T47D (cell line): Measurements from ENCODE around the gene PI4KA.

Experiments used
- DNase-seq, 2 experiments: peaks; one replicate each; pipeline versions ENCODE4 v3.0.0 to v3.0.0-alpha.2; 2011 to 2012; ENCODE audit warnings: low read depth in 1 of 2, low spot score in 1 of 2
- JUND ChIP-seq: IDR thresholded peaks from 2 replicates; pipeline ENCODE4 v1.6.1; 2012; ENCODE audit warnings: low read depth
- in situ Hi-C: cut with HindIII; loops from 2 replicates; pipeline ENCODE4 v1.10.0; 2016; ENCODE audit warnings: low sequenced_read_pairs, low pct_unique_long_range_greater_than_20kb

Gene PI4KA

DNA sequence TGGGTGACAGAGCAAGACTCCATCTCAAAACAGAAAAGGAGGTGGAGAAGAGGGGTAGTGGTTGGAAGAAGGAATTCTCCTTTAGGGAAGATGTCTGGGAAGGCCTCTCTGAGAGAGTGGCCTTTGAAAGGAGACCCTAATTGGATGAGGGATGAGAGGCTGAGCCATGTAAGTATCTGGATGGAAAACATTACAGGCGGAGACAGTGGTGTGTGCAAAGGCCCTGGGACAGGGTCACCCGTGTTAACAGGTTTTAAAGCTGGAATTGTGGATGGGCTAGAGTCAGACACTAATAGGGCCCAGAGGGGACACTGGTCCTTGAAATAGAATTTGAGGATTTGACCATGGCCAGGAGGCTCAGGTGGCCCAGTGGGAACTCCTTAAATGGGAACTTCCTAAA, 10.6 kb upstream of the PI4KA start:
- TF ChIP-seq JUND, result no peak
- DNase-seq, result no peak
- in situ Hi-C loops, result no loop called here

DNA sequence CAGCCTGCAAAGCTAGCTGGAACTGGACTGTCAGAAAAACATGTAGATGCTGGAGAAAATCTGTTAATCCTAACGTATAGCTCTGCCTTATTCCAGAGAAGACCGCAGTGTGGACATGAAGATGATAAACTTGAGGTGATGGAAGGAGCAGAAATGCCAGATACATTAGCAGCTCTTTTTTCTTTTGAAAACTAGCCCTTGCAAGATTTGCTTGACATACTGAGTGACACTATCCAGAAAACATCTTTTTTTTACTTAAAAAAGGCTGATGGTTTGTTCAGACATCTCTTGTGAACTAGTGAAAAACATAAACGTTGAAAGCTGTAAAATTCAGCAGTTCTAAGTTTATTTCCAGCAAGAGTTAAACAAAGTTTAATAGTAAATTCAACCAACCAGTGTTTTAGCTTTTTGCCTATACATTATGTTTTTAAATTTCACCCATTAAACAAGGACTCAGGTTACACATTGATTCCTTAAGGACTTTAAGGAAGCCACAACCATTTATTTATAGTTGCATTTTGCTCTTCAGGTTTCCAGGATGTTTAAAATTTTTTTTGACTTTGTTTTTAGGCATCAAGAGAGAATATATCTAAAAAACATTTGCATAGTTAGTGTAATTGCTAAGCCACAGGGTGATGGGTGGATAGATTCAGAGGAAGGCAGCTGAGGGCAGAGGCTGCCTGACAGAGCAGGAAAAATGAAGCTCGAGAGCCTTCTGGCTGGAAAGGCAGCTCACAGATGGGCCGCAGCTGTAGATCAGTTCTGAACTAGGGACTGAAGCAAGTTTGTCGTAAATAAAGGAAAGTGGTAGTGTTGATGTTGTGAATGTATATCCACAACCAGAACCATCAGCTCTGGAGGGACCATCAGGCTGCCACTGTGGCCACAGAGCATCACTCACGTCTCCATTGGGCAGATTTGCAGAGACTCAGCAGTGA, 9.7 kb upstream of the PI4KA start:
- no peak for DNase-seq
- in situ Hi-C loops, result no loop called here
- TF ChIP-seq JUND, result no peak

DNA sequence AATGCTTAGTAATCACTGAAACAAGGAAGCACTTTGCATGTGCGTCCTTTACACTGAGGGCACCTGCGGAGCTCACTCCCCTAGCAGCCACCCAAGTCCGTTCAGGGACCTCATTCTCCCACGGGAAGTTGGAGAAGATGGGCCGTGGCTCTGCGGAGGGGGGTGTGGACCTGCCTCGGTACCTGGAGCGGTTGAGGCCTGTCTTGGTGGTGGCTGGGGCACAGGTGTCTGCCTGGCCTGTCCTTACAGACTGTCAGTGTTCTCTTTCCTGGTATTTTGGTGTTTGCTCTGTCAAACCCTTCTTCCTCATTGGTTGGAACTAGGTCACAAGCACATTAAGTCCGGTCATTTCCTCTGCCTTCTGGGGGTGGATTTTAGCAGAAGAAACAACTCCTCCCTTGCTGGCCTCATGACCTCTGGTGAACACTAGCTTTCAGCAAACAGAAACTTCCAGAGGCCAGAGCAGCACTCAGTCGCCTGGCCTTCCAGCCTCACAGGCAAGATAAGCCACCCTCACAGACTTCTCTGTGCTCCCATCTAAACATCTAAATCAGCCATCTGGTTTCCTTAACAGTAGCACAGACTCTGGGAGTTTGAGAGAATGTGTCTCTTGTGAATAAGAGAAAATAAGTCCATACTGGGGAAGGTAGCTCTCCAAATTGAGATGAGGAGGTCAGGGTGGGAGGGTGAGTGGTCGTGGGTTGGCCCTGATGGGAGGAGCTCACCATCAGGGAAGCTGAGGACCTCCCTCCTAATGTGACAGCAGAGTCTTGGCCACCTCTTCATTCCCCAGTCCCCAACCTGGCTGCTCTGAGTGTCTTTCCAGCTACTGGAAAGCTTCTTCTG, 8.8 kb upstream of the PI4KA start:
- in situ Hi-C loops, result no loop called here
- DNase-seq, result peak; percentile 34 to 93

DNA sequence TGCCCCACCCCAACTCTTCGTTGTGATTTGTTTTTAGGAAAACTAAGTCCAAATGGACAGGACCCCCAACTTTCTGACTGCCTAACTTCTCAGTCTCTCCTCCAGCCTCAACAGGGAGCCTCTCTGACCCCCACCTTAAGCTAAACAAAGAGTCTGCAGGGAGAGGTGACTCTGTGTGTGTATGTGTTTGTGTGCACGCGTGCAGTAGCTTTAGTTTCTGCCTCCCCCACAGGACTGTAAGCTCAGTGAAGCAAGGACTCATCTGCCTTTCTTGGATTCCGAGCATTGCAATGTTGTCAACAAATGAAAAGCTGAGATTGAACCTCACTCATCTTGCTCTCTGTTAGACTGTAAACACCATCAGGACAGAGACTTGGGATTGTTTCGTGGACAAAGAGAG, 8.1 kb upstream of the PI4KA start:
- DNase-seq, result no peak
- in situ Hi-C loops, result no loop called here
- no peak for TF ChIP-seq JUND

More for the DNA sequence above, 8.8 kb upstream of the PI4KA start:
- TF ChIP-seq JUND, result no peak

DNA sequence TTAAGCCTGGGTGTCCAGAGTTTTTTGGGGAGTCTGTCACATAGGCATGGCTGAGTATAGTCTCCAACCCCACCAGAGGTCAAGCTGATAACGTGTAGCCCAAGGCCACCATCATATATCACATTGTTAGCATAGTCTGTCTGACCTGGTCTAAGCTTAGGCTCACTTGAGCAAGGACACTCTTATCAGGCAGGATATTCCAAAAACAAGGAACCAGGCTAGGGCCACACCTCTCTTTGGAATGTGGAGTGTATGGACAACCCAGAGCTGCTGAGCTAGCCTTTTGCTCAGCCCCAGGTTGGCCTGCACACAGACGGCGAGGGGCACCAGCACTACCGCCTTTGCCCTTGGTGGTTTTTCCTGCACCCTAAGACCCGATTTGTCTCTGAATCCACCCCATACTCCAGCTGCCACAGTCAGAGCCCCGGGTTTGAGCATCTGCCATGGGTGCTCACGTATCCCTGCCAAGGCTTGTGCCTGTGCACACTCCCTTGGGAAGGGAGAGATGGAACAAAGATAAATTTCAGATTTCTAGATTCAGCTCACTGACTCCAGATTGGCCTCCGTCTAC, 7.3 kb upstream of the PI4KA start:
- in situ Hi-C loops, result no loop called here
- no peak for TF ChIP-seq JUND
- DNase-seq, result no peak

DNA sequence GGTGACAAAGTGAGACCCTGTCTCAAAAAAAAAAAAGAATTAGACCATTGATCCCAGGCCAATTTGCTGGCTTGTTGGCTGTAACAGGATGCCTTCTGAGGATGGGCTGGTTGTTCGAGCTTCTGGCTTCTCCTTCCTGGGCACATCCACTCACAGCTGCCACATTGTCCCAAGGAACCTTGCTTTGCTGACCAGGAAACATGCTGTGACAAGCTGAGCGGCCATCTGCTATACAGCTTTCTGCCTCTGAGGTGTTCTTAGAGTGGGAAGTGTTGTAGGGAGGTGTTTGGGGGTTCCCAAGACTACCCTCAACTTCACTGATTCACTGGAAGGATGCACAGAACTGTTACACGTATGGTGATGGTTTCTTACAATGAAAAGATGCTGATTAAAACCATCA, 6.7 kb upstream of the PI4KA start:
- DNase-seq, result no peak
- in situ Hi-C loops, result no loop called here
- no peak for TF ChIP-seq JUND

DNA sequence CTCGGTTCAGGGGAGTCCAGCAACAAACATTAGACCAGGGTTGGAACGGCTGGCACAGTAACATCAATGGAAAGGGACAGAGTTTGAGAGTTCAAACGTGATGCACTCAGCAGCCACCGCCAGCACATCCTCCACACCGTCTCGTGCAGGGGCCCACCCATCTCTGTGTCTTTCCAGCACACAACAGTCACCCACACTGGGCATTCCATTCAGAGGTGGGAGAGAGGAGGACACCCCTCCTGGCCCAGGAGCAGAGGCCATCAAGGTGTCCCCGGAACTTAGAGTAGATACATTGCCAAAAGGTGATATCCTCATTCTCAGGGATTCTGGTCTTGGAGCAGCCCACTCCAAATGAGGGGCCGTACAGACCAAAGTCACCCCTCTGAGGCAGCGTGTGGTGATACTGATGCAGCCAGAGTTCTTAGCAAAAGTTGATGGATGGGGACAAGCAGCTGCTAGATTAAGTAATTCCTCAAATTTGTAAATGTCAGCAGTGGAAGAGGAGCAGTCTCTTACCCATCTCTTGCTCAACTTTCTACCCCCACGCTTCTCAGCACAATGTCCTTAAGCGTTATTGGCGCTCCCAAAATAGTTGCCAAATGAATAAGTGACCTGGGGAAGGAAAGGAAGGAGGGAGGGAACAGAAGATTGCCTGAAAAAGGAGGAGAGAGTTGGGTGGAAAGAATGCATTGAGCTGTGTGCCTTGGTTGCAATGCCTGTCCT, 5.7 kb upstream of the PI4KA start:
- in situ Hi-C loops, result no loop called here
- no peak for TF ChIP-seq JUND
- no peak for DNase-seq

DNA sequence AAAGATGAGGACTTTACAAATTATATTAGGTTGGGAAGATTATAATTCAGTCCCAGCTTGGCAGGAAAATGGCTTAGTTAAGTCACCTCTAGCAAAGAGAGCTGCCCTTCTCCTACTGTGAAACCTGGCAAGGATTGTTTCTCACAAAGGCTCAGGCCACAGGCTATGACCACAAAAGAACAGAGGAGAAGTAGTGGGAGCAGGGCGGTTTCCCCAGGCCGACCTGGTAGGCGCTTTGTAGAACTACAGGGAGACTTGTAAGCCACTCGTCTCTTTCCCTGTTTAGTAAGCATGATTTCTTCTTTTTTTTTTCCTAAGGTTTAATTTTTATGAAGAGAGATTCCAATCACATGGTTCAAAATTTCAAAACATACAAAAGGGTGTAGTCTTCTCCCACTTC, 4.8 kb upstream of the PI4KA start:
- no peak for TF ChIP-seq JUND
- in situ Hi-C loops, result no loop called here

DNA sequence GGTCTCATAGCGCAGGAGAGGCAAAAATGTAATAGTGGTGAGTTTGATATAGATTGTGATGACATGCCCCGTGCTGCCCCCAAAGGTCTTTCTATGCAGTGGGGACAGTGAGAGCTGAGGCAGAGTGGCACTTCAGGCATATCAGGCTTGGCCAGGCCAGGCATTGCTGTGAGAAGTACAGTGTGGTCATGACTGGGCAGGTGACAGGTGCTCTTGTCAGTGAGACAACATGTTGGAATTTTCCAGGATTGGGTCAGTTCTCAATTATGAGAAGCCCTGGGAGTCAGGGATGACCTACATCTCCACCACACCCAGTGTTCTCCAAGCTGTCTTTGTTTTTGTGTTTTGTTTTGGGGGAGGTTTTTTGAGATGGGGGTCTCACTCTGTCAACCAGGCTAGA, 3.9 kb upstream of the PI4KA start:
- DNase-seq, result no peak
- no peak for TF ChIP-seq JUND
- in situ Hi-C loops, result no loop called here

More for the DNA sequence above, 4.8 kb upstream of the PI4KA start:
- DNase-seq, result no peak

DNA sequence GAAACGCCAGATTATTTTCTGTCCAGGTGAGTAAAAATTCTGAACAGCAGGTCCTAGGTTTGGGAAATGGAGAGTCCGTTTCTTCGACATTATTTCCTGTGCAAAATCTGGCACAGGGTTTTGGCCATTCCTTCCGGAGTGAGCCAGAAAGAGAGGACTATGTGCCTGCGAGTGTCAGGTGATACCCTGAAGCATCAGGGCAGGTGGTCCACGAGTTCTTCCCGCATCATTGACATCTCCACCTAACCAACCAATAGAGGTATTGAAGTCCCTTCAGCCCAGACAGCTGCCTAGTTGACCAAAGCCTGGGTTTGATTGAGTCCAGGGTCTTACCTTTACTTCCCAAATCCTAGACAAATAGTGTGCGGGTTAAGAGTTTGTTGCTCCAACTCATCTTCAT, 1.0 kb upstream of the PI4KA start:
- in situ Hi-C loops, result no loop called here
- DNase-seq, result no peak
- no peak for TF ChIP-seq JUND

DNA sequence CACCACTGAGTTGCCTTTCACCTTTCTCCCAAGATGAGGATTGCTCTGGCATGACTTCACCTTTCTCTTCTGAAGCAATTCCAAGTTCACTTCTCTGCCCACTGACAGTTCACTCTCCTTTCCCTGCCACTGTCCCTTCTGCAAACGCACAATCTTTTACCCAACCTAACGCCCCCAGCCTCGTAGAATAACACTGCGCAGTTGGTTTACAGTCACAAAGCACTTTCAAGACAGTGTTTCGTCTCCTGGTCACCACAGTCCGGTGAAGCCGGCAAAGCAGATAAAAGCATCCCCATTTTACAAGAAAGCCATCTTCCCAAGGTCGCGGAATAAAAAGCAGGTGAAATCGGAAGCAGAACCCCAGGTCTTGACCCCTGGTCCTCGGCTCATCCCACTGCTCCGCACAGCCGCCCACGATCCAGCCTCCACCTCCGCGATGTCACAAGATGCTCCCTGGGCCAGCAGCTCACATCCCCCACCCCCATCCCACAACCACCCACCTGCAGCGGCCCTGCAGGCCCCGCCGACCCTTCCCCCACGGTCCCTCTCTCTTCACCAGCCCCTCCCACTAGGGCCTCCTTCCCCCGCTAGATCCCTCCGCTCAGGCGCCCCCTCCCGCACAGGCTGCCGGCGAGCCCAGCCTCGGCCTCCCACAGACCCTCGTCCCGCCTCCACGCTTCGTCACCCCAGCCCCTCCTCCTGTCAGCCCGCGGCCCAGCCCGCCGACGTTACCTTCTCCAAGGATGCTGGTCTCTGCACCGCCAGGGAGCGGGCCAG, 585 bp downstream of the PI4KA start:
- DNase-seq, result peak; percentile 60 to 80
- no peak for TF ChIP-seq JUND
- in situ Hi-C loops, result no loop called here
